HG03103 (cell line): ENCODE results near the gene METTL27.
"Not testable (repeated sequence)": the region's sequence is repeated elsewhere in the genome, so short reads cannot be mapped to it uniquely, and the experiment has no call there.

ENCODE experiments used
- ATAC-seq: cut with Tn5 transposase; IDR thresholded peaks from one replicate; pipeline ENCODE4 v1.9.1; 2021; ENCODE audit warnings: low read depth; ENCODE audit not compliant: unreplicated experiment

Gene METTL27

DNA sequence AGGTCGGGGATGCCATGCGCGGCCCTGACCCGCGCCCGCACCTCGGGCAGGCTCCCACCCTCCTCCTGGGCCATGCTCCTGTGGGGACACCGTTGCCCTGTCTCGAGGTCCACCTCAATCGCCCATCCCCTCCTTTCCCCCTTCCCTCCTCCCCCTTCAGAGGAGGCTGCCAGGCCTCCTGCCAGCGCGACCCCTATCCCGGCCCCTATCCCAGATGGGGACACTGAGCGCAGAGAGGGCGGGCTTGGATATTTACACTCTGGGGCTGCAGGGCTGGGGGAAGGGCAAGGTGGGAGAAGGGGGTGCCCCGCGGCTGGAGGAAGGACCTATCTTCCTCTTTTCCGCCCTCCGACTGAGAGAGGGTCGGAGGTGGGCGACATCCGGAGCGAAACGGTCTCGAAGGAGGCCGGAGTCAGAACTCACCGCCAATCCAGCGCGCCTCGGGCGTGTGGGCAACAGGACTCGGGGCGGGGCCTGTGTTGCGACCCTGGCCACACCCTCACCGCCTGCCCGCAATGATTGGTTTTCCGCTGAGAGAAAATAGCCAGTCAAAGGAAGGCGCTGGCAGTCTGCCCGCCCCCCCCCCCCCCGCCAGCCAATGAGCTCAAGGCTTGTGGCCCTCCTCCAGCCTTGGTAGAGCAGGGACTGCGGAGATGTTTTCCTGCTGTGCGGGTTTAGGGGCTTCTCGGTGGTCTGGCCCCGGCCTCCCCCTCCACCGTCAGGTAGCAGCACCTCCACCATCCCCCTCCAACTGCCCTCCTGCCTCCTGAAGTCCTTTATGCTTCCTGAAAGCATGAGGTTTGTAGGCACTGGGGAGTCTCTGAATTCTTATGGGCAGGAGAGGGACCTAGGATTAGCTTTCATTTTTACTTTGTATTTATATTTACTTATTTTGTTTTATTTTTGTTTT lies at the start of gene METTL27:
Gene METTL27, minus strand, starts transcription at position 450 of the 910 bp plus-strand sequence. Its CDS starts 376 bp downstream, at position 74.
- peak; percentile 92 for ATAC-seq

DNA sequence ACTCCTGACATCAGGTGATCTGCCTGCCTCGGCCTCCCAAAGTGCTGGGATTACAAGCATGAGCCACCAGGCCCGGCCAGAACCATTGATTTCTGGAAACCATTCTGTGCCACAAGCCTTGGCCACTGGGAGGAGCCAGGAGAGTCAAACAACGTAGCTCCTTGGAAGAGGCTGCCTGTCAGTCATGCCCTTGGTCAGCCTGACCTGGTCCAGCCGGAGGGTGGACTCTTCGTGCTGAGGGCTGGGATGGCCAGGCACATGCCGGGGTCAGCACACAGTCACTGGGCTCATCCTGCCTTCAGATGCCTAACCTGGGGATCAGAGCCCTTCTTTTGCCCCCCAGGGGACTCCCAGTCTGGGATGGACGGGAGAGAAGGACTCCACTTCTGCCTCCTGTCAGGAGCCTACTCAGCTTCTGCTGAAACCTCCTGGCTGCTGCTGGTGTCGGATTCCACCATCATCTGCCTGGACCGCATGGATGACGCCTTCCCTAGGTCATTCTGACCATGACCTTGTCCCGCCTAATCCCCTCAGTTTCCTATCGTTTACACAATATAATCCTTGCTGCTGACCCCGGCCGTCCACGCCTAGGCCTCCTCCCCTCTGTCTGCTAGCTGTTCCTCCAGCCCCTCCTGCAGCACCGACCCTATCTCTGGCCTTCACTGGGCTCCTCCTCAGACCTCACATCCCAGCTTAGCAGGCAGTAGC lies 49.0 kb upstream of the METTL27 start:
- no peak for ATAC-seq

GRCh38 chr7:73890555-73891147 lies 48.3 kb upstream of the METTL27 start:
- ATAC-seq = no peak

DNA sequence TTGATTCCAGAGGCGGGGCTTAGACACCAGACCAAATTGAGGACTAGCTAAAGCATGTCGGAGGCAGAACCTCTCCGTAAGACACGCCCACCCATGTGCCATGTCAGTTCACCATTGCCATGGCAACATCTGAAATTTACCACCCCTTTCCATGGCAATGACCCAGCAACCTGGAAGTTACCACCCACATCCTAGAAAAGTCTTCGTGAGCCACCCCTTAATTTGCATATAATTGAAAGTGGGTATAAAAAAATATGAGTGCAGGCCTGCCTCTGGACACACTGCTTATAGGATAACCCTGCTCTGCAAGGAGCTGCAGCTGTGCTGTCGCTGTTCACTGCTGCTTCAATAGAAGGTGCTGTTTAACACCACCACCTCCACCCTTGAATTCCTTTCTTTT lies 46.6 kb upstream of the METTL27 start:
- no peak for ATAC-seq

DNA sequence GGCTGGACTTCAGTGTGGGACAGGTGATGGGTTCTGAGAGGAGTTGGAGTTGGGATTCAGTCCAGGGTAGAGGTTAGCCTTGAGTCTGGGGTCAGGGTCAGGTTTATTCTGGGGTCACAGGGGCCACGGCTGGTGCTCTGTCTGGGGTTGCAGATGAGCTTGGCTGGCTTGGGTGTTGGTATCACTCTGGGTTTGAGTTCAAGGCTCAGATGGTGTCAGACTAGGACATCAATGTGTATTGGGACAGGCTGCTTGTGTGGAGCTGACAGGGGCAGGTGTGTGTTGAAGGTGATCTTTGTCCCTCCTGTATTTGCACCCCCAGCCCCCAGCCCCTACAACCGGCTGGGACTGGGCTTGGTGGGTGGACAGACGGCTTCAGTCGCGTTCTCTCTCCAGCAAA lies 45.4 kb upstream of the METTL27 start:
- no peak for ATAC-seq

DNA sequence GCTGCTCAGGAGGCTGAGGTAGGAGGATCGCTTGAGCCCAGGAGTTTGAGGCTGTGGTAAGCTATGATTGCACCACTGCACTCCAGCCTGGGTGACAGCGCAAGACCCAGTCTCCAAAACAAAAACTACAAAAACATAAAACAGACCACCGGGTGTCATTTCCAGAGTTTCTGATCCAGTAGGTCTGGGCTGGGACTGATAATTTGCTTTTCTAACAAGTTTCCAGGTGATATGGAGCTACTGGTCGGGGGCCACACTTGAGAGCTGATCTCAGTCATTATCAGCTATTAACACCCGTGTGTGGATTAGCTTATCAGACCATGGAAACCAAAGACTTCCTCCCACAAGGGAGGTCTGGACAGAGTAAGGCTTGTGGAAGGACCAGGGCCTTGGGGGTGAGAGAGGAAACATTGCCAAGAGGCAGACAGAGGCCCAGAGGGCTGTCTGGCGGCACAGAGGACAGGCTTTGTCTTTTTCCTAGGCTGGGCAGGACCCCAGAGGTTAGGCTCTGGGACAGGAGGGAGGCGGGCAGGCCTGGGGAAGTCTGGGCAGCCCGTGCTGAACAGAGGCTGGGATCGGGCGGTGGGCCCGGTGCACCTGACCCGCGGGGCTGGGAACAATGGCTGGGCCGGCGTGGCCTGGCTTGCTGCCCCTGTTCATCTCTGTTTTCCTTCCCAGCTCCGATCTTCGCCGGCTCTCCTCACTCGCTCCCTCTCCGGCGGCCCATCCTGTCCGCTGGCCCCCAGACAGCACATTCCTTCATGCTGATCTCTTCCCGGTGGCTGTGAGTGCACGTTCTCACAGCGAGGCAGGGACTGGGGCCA lies 43.9 kb upstream of the METTL27 start:
- no peak for ATAC-seq

GRCh38 chr7:73885433-73885974 lies 43.2 kb upstream of the METTL27 start:
- no peak for ATAC-seq

GRCh38 chr7:73884867-73885422 lies 42.6 kb upstream of the METTL27 start:
- ATAC-seq = not testable (repeated sequence)

GRCh38 chr7:73882047-73882402 lies 39.7 kb upstream of the METTL27 start:
- no peak for ATAC-seq

DNA sequence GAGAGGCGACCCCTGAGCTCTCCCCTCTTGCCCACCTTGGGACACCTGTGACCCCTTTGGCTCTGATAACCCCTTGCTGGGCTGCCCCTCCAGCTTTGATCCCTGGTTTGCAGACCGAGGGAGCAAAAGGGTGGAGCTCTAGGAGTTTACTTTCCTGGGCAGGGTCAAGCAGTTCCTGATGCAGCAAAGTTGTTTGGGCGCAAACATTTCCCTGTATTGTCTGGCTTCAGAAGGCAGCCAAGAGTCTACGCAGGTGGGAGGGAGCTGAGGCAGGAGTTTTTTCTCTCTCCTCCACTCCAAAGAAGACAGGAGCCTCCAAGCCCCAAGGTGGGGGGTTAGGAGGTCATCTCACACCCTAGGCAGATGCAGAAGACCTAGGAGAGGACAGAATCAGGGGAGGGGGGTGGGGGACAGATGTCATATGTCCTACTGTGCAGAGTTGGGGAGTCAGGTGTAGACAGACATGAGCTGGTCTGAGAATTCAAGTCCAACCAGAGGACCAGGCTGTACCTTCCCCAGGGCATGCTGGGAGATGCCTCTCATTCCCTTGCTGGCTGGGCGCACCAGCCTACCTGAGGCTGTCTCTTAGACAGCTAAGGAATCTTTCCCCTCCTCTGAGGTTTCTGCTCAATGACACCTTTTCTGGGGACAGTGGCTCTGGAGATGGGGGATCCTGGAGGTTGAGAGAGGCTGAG lies 39.2 kb upstream of the METTL27 start:
- ATAC-seq = no peak

- no peak for ATAC-seq
These were observed 38.5 kb upstream of the METTL27 start for GRCh38 chr7:73880755-73881328.

DNA sequence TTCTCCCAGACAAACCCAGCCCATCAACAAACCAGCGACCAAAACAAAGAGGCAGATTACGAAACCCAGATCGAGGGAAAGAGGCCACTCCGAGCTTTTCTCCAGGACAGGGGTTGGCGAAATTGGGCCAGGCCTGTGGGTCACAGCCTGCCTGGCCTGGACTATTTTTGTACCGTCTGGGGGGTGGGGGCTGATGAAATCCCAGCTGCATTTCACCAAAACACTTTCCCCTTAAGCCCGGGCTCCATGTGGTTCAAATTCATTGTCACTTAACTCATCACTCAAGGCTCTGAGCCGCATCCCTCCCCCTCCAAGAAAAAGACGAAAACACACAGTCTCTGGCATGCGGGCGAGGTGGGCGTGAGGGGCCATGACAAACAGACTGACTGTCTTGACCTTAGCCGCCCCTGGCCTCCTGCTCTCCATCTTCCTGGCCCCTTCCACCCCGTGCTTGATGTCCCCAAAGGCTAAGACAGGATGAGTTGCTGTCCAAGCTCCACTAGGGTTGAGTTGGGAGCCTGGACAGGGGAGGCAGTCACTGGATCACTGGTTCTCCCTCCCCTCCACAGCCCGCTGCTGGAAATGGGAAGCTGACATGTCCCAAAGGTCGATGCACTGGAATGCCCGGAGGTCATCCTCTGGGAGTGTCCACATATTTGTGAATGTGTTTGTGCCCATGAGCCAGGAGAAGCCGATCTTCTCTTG lies 37.8 kb upstream of the METTL27 start:
- ATAC-seq = no peak

DNA sequence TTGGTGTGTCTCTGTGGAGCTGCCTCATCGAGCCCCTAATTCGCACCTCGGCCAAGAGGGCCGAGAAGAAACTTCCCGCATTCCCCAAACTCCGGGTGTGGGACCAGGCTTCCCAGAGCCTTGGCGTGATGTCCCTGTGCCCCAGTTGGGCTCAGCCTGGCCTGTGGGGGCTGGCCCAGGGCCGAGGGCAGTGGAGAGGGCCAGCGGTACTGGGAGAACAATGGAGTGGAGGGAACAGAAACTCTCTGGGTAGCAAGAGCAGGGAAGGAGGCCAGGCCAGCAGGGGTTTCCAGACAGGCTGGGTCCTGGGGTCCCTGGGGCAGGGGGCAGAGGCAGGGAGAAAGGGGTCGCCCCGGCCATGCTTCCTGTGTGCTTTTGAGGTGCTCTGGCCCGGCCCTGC lies 34.7 kb upstream of the METTL27 start:
- no peak for ATAC-seq

DNA sequence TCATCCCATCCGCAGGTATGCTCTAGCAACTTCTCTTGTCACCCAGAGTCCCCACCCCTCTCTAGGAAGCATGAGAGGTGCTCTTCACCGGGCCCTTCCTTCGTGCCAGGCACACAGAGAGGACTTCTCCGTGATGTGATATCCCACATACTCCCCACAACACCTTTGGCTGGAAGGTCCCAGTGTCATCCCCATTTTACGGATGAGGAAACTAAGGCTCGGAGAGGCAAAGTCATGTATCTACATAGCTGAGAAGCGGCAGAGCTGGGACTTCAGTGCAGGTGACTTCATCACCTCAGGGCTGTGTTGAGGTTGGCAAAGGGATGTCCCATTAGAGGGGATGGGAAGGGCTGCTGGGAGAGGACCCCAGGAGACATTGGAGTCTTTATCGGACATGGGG lies 34.0 kb upstream of the METTL27 start:
- ATAC-seq = no peak

GRCh38 chr7:73872056-73872908 lies 30.0 kb upstream of the METTL27 start:
- ATAC-seq = no peak

GRCh38 chr7:73871163-73872011 lies 29.1 kb upstream of the METTL27 start:
- ATAC-seq = no peak

- no peak for ATAC-seq
These were observed 27.8 kb upstream of the METTL27 start for GRCh38 chr7:73870041-73870492.
